ENCODE measurements around the gene FBXL19. TPM values are rescaled to one million over a fixed set of nuclear protein-coding genes. Genes with fewer than 3 reads are reported as not detected.

The FBXL19 gene
- polyA plus RNA-seq, 1 donor from 2014 or later: 99.6 TPM

DNA sequence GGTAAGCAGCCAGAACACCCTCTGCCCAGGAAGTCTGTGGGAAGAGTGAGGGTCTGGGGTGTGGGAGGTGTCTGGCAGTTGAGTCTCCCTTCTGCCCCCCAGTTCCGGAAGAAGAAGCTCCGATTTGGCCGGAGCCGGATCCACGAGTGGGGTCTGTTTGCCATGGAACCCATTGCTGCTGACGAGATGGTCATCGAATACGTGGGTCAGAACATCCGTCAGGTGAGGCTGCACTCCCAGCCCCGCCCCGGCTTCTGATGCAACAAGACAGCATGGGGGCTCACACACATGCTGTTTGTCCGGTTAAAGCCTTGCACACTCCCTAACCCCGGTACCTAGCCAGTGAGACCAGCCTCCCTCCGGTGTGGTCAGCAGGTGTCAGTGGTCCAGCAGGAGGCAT is 57.6 kb downstream of the FBXL19 start:
- Histone ChIP-seq H2AFZ (ENCODE audit: low read depth, low read length) (no peak overlapping the region), H3K9me2 (ENCODE audit: insufficient read depth, low read length) (no peaks in the 10 kb centered on the region), H3K9ac (ENCODE audit: low read length) (no peak overlapping the region), H4K20me1 (ENCODE audit: insufficient read depth) (no peaks in the 10 kb centered on the region), H3K4me3 (ENCODE audit: low read length) (no peak overlapping the region), H3K9me3 (ENCODE audit: low read length) (no peaks in the 10 kb centered on the region), H3K27me3 (ENCODE audit: insufficient read depth, low read depth, low read length) (no peaks in the 10 kb centered on the region), H3K79me2 (replicated peaks; ENCODE audit: insufficient read depth, low read length) (no peaks in the 10 kb centered on the region), H3K27ac (ENCODE audit: low read length) (no peak overlapping the region), H3F3A (ENCODE audit: insufficient read depth, low read length, poor library complexity, severe bottlenecking) (no peaks in the 10 kb centered on the region), H3K36me3 (ENCODE audit: insufficient read depth, low read length) (no peaks in the 10 kb centered on the region), H3K4me2 (ENCODE audit: low read length) (no peak overlapping the region)
- TF ChIP-seq REST (IDR thresholded peaks at IDR 0.05; ENCODE audit: borderline replicate concordance) (no peak), POLR2AphosphoS5 (IDR thresholded peaks at IDR 0.05) (no peak), EZH2 (IDR thresholded peaks at IDR 0.05; ENCODE audit: borderline replicate concordance, insufficient read depth, low read length, poor library complexity, severe bottlenecking) (no peak), MXI1 (conservative IDR thresholded peaks at IDR 0.05; ENCODE audit: poor library complexity, severe bottlenecking) (no peak), CTCF (IDR thresholded peaks at IDR 0.05; ENCODE audit: poor library complexity, severe bottlenecking) (no peak), SMC3 (conservative IDR thresholded peaks at IDR 0.05; ENCODE audit: poor library complexity) (no peak), EP300 (conservative IDR thresholded peaks at IDR 0.05; ENCODE audit: poor library complexity, severe bottlenecking) (no peak), TAF1 (IDR thresholded peaks at IDR 0.05; ENCODE audit: low read depth) (no peak), RAD21 (conservative IDR thresholded peaks at IDR 0.05) (no peak)

GRCh38 chr16:30982548-30983288 is 59.3 kb downstream of the FBXL19 start:
- no peaks in the 10 kb centered on the region for H3K36me3 ChIP-seq (ENCODE audit: insufficient read depth, low read length)
- no peak overlapping the region for H3K4me2 ChIP-seq (ENCODE audit: low read length)
- no peaks in the 10 kb centered on the region for H3K9me2 ChIP-seq (ENCODE audit: insufficient read depth, low read length)
- no peaks in the 10 kb centered on the region for H4K20me1 ChIP-seq (ENCODE audit: insufficient read depth)
- H3K9ac ChIP-seq (ENCODE audit: low read length): no peak overlapping the region
- TF ChIP-seq MXI1 (conservative IDR thresholded peaks at IDR 0.05; ENCODE audit: poor library complexity, severe bottlenecking) (no peak), CTCF (IDR thresholded peaks at IDR 0.05; ENCODE audit: poor library complexity, severe bottlenecking) (no peak), SMC3 (conservative IDR thresholded peaks at IDR 0.05; ENCODE audit: poor library complexity) (no peak), POLR2AphosphoS5 (IDR thresholded peaks at IDR 0.05) (no peak), RAD21 (conservative IDR thresholded peaks at IDR 0.05) (no peak)
- no peaks in the 10 kb centered on the region for H3F3A ChIP-seq (ENCODE audit: insufficient read depth, low read length, poor library complexity, severe bottlenecking)
- no peaks in the 10 kb centered on the region for H3K79me2 ChIP-seq (replicated peaks; ENCODE audit: insufficient read depth, low read length)
- no peaks in the 10 kb centered on the region for H3K9me3 ChIP-seq (ENCODE audit: low read length)
- no peak overlapping the region for H3K27ac ChIP-seq (ENCODE audit: low read length)
- H3K27me3 ChIP-seq (ENCODE audit: insufficient read depth, low read depth, low read length): no peaks in the 10 kb centered on the region
- no peak overlapping the region for H3K4me3 ChIP-seq (ENCODE audit: low read length)
- no peak overlapping the region for H2AFZ ChIP-seq (ENCODE audit: low read depth, low read length)

All from neural cell (in vitro differentiated cells).